Adrenal gland (tissue), 5 donors: ENCODE results near the gene ZER1.
A peak's percentile ranks its signal among the peaks of the same experiment; 100 is the strongest.

Experiments
- POLR2A ChIP-seq, 2 donors: fragments of 450-650 bp; IDR thresholded peaks; one replicate each; pipeline ENCODE4 v1.6.1; 2017; ENCODE audit warnings: antibody characterized with exemption in 2 of 2, mild to moderate bottlenecking in 2 of 2, moderate library complexity in 1 of 2
- TF ChIP-seq, protein P1 (sequence below), 6 experiments: fragments of 450-650 bp in 4 of 6; fragments of 200-600 bp in 2 of 6; sonication (generic) in 1 of 6; IDR thresholded peaks; 1 replicate in 5 of 6; 2 replicates in 1 of 6; pipeline versions ENCODE4 v1.5.1 to v1.8.0; 2016 to 2021; ENCODE audit warnings: antibody characterized with exemption in 6 of 6, mild to moderate bottlenecking in 2 of 6, moderate library complexity in 1 of 6
- donor health status: DM: no; HTN: no; CAD: no.

DNA sequence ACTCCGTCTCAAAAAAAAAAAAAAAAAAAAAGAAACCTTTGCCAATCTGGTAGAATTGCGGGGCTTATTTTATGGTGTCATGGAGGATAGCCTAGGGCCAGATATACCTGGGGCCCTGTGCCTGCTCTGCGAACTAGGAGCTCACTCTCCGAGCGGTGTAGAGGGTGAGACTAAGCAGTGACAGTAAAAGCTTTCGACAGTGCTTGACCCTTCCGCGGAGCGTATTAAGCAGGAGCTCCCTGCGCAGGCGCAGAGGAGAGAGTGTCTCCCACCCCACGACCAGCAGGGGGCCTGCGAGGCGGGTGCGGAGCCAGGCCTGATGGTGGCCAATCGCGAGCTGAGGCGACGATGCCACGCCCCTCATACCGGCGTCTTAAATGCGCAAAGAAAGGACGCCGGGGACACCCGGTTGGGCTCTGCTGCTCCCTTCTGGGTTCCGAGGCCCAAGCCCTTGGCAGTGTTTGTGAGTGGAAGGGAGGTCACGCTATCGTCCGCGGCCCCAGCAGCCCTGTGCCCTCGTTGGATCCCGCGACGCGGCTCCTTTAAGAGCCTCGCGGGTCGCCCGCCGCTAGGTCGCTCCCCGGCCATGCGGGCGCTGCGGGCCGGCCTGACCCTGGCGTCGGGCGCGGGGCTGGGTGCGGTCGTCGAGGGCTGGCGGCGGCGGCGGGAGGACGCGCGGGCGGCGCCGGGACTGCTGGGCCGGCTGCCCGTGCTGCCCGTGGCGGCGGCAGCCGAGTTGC lies 46.5 kb upstream of the ZER1 start, which contains the start of gene ENDOG:
- peak; percentile 43 to 90 for TF ChIP-seq POLR2A (IDR thresholded peaks at IDR 0.05)
- TF ChIP-seq, protein P1, sequence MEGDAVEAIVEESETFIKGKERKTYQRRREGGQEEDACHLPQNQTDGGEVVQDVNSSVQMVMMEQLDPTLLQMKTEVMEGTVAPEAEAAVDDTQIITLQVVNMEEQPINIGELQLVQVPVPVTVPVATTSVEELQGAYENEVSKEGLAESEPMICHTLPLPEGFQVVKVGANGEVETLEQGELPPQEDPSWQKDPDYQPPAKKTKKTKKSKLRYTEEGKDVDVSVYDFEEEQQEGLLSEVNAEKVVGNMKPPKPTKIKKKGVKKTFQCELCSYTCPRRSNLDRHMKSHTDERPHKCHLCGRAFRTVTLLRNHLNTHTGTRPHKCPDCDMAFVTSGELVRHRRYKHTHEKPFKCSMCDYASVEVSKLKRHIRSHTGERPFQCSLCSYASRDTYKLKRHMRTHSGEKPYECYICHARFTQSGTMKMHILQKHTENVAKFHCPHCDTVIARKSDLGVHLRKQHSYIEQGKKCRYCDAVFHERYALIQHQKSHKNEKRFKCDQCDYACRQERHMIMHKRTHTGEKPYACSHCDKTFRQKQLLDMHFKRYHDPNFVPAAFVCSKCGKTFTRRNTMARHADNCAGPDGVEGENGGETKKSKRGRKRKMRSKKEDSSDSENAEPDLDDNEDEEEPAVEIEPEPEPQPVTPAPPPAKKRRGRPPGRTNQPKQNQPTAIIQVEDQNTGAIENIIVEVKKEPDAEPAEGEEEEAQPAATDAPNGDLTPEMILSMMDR (IDR thresholded peaks at IDR 0.05): peak; percentile 86 to 99 (median 97)
